H9 (cell line): ENCODE measurements around the gene TPPP2. TPM values are rescaled to one million over a fixed set of nuclear protein-coding genes. Genes with fewer than 3 reads are reported as not detected.

Experiments
- DNase-seq: peaks from one replicate; pipeline ENCODE4 v3.0.0-alpha.2; 2017
- H2AFZ ChIP-seq: one replicate; pipeline ENCODE4 v1.6.1; 2013; ENCODE audit warnings: mild to moderate bottlenecking, low read length, control low read depth, moderate library complexity
- H2AK5ac ChIP-seq: 2 replicates; pipeline ENCODE4 v1.6.1; 2013; ENCODE audit warnings: low read length, control low read depth, mixed read lengths; ENCODE audit not compliant: insufficient read length
- H2BK120ac ChIP-seq: one replicate; pipeline ENCODE4 v1.6.1; 2013; ENCODE audit warnings: low read depth, mild to moderate bottlenecking, low read length, control low read depth, inconsistent platforms; ENCODE audit not compliant: poor library complexity, severe bottlenecking
- H2BK12ac ChIP-seq: 2 replicates; pipeline ENCODE4 v1.6.1; 2013; ENCODE audit warnings: low read length, control low read depth, mixed read lengths, low read depth; ENCODE audit not compliant: insufficient read length
- H2BK15ac ChIP-seq: 2 replicates; pipeline ENCODE4 v1.6.1; 2013; ENCODE audit warnings: low read depth, low read length, control low read depth
- H2BK20ac ChIP-seq: one replicate; pipeline ENCODE4 v1.6.1; 2013; ENCODE audit warnings: low read depth, mild to moderate bottlenecking, low read length, control low read depth, inconsistent platforms; ENCODE audit not compliant: poor library complexity, severe bottlenecking
- H2BK5ac ChIP-seq: 2 replicates; pipeline ENCODE4 v1.6.1; 2013; ENCODE audit warnings: low read length, control low read depth, mixed read lengths; ENCODE audit not compliant: insufficient read length
- H3K14ac ChIP-seq: 2 replicates; pipeline ENCODE4 v1.6.1; 2013; ENCODE audit warnings: low read length, control low read depth; ENCODE audit not compliant: insufficient read depth
- H3K18ac ChIP-seq: 2 replicates; pipeline ENCODE4 v1.6.1; 2013; ENCODE audit warnings: low read depth, mild to moderate bottlenecking, mixed read lengths, low read length, control low read depth; ENCODE audit not compliant: insufficient read length
- H3K23ac ChIP-seq: 2 replicates; pipeline ENCODE4 v1.6.1; 2013; ENCODE audit warnings: low read length, control low read depth, mixed read lengths, low read depth; ENCODE audit not compliant: insufficient read length
- H3K23me2 ChIP-seq: 2 replicates; pipeline ENCODE4 v1.6.1; 2013; ENCODE audit warnings: low read depth, mild to moderate bottlenecking, mixed read lengths, low read length, control low read depth; ENCODE audit not compliant: insufficient read length, poor library complexity, severe bottlenecking
- H3K27ac ChIP-seq: 2 replicates; pipeline ENCODE4 v1.5.1; 2013; ENCODE audit warnings: low read length, control low read depth, mixed read lengths, low read depth; ENCODE audit not compliant: insufficient read length
- H3K27me3 ChIP-seq: 2 replicates; pipeline ENCODE4 v1.6.1; 2013; ENCODE audit warnings: low read length, control low read depth, inconsistent platforms; ENCODE audit not compliant: insufficient read depth
- H3K4ac ChIP-seq: 2 replicates; pipeline ENCODE4 v1.6.1; 2013; ENCODE audit warnings: low read depth, mild to moderate bottlenecking, control low read depth, inconsistent platforms, low read length, moderate library complexity
- H3K4me1 ChIP-seq: 2 replicates; pipeline ENCODE4 v1.6.1; 2013; ENCODE audit warnings: low read length, control low read depth, inconsistent platforms; ENCODE audit not compliant: insufficient read depth
- H3K4me2 ChIP-seq: 2 replicates; pipeline ENCODE4 v1.6.1; 2013; ENCODE audit warnings: low read length, control low read depth, mixed read lengths; ENCODE audit not compliant: insufficient read length, insufficient read depth
- H3K56ac ChIP-seq: 2 replicates; pipeline ENCODE4 v1.6.1; 2013; ENCODE audit warnings: low read depth, mild to moderate bottlenecking, mixed read lengths, low read length, control low read depth; ENCODE audit not compliant: insufficient read length
- H3K79me1 ChIP-seq: 2 replicates; pipeline ENCODE4 v1.6.1; 2013; ENCODE audit warnings: low read depth, mild to moderate bottlenecking, moderate library complexity, low read length, control low read depth, inconsistent platforms; ENCODE audit not compliant: insufficient read depth, poor library complexity, severe bottlenecking
- H3K79me2 ChIP-seq: 2 replicates; pipeline ENCODE4 v1.6.1; 2013; ENCODE audit warnings: low read length, control low read depth, inconsistent platforms; ENCODE audit not compliant: insufficient read depth
- H3K9ac ChIP-seq: 2 replicates; pipeline ENCODE4 v1.6.1; 2013; ENCODE audit warnings: low read length, control low read depth, mixed read lengths; ENCODE audit not compliant: insufficient read length; ENCODE audit errors: extremely low read depth
- H3K9me3 ChIP-seq: one replicate; pipeline ENCODE4 v1.6.1; 2013; ENCODE audit warnings: low read depth, low read length, inconsistent platforms; ENCODE audit not compliant: control insufficient read depth
- H3T11ph ChIP-seq: one replicate; pipeline ENCODE4 v1.6.1; 2013; ENCODE audit warnings: mild to moderate bottlenecking, low read length, control low read depth, inconsistent platforms
- H4K20me1 ChIP-seq: one replicate; pipeline ENCODE4 v1.6.1; 2013; ENCODE audit not compliant: control insufficient read depth, insufficient read length, insufficient read depth
- H4K5ac ChIP-seq: 2 replicates; pipeline ENCODE4 v1.6.1; 2013; ENCODE audit warnings: low read depth, mild to moderate bottlenecking, mixed read lengths, low read length, control low read depth; ENCODE audit not compliant: insufficient read length
- H4K8ac ChIP-seq: replicated peaks from 2 replicates; pipeline ENCODE4 v1.6.1; 2013; ENCODE audit warnings: low read length, control low read depth, mixed read lengths, low read depth; ENCODE audit not compliant: insufficient read length
- H4K91ac ChIP-seq: 2 replicates; pipeline ENCODE4 v1.6.1; 2013; ENCODE audit warnings: low read depth, mild to moderate bottlenecking, moderate library complexity, mixed read lengths, low read length, control low read depth; ENCODE audit not compliant: insufficient read length
- H3K27ac Mint-ChIP-seq, 3 experiments: 2 replicates in 2 of 3; 3 replicates in 1 of 3; pipeline ENCODE4 v1.8.0; 2020 to 2021; ENCODE audit warnings: mixed read lengths in 3 of 3, mild to moderate bottlenecking in 1 of 3, moderate library complexity in 1 of 3
- H3K27me3 Mint-ChIP-seq: 2 replicates; pipeline ENCODE4 v1.8.0; 2021; ENCODE audit warnings: low read depth, mild to moderate bottlenecking, moderate library complexity, mixed read lengths
- H3K36me3 Mint-ChIP-seq, 3 experiments: 2 replicates in 2 of 3; 3 replicates in 1 of 3; pipeline ENCODE4 v1.8.0; 2020 to 2021; ENCODE audit warnings: low read depth in 3 of 3, mixed read lengths in 3 of 3; ENCODE audit not compliant: insufficient read depth in 1 of 3
- H3K4me1 Mint-ChIP-seq, 2 experiments: 2 replicates each; pipeline ENCODE4 v1.8.0; 2020; ENCODE audit warnings: mixed read lengths in 2 of 2
- H3K4me3 Mint-ChIP-seq, 2 experiments: 2 replicates in 1 of 2; 3 replicates in 1 of 2; pipeline ENCODE4 v1.8.0; 2020 to 2021; ENCODE audit warnings: mild to moderate bottlenecking in 2 of 2, mixed read lengths in 2 of 2, moderate library complexity in 1 of 2
- H3K9me3 Mint-ChIP-seq, 2 experiments: 2 replicates in 1 of 2; 3 replicates in 1 of 2; pipeline ENCODE4 v1.8.0; 2020; ENCODE audit warnings: mild to moderate bottlenecking in 2 of 2, mixed read lengths in 2 of 2, moderate library complexity in 1 of 2
- WGBS: extraction: QIAGEN DNeasy Blood & Tissue Kit; methylation state at CpG from one replicate; pipeline ENCODE4 v1.1.7; 2013; ENCODE audit warnings: missing lambda C conversion rate, low lambda C conversion rate, mixed read lengths; ENCODE audit not compliant: insufficient read length; ENCODE audit errors: extremely low coverage; 5-methylcytosine and 5-hydroxymethylcytosine counted together
- total RNA-seq: library from RNA; stranded (reverse); gene quantifications from 2 replicates; pipeline ENCODE4 v1.2.1, GENCODE V29; 2021
- TF ChIP-seq, protein P1 (sequence below): fragments of 200-600 bp; sonication (generic); conservative IDR thresholded peaks from 3 replicates; pipeline ENCODE4 v1.8.0; 2021; ENCODE audit warnings: antibody characterized with exemption, mild to moderate bottlenecking

Gene TPPP2
- total RNA-seq, 1 experiment from 2014 or later: not detected

DNA sequence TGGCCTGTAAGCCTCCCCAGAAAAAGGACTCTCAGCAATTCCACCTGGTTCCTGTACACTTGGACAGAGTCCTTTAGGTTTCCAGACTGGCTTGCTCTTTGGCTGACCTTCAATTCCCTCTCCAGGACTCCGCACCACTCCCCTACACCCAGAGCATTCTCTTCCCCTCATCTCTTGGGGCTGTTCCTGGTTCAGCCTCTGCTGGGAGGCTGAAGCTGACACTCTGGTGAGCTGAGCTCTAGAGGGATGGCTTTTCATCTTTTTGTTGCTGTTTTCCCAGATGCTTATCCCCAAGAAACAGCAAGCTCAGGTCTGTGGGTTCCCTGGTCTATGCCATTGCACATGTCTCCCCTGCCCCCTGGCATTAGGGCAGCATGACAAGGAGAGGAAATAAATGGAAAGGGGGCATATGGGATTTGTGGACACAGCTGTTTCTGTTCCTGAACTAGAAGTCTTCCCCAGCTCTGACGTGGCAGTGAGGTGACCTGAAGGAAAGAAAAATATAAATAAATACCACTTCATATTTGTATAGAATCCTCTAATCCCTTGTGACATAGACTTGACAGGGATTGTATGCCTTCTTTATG lies 13.5 kb downstream of the TPPP2 start:
- TF ChIP-seq, protein P1, sequence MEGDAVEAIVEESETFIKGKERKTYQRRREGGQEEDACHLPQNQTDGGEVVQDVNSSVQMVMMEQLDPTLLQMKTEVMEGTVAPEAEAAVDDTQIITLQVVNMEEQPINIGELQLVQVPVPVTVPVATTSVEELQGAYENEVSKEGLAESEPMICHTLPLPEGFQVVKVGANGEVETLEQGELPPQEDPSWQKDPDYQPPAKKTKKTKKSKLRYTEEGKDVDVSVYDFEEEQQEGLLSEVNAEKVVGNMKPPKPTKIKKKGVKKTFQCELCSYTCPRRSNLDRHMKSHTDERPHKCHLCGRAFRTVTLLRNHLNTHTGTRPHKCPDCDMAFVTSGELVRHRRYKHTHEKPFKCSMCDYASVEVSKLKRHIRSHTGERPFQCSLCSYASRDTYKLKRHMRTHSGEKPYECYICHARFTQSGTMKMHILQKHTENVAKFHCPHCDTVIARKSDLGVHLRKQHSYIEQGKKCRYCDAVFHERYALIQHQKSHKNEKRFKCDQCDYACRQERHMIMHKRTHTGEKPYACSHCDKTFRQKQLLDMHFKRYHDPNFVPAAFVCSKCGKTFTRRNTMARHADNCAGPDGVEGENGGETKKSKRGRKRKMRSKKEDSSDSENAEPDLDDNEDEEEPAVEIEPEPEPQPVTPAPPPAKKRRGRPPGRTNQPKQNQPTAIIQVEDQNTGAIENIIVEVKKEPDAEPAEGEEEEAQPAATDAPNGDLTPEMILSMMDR: no peak
- no peaks in the 10 kb centered on the region for H4K20me1 ChIP-seq

More for the DNA sequence above, 13.5 kb downstream of the TPPP2 start:
- Histone ChIP-seq H2BK15ac (no peak overlapping the region), H3K23me2 (no peaks in the 10 kb centered on the region), H2BK12ac (no peak overlapping the region), H3K27me3 (no peaks in the 10 kb centered on the region), H3K9ac (no peak overlapping the region), H3K79me1 (no peaks in the 10 kb centered on the region), H2AFZ (no peak overlapping the region), H3K23ac (no peak overlapping the region), H3K4me1 (peaks cover 5% of the 10 kb centered on the region), H4K8ac (no peak overlapping the region), H4K5ac (no peak overlapping the region), H3T11ph (no peak overlapping the region), H2BK120ac (no peak overlapping the region), H2BK5ac (no peak overlapping the region), H2AK5ac (no peak overlapping the region), H2BK20ac (no peak overlapping the region), H3K14ac (no peak overlapping the region), H3K4ac (no peak overlapping the region), H3K56ac (no peak overlapping the region), H3K79me2 (no peaks in the 10 kb centered on the region), H3K27ac (no peak overlapping the region), H3K18ac (no peak overlapping the region), H4K91ac (no peak overlapping the region), H3K9me3 (no peaks in the 10 kb centered on the region), H3K4me2 (no peak overlapping the region)
- Mint-ChIP-seq H3K27me3 (peaks cover 27% of the 10 kb centered on the region), H3K9me3 (no peaks in the 10 kb centered on the region), H3K27ac (peak overlapping the region in 1 of 3 experiments; percentile 36; a peak in 1 of 7 replicates), H3K4me3 (no peak overlapping the region), H3K36me3 (no peaks in the 10 kb centered on the region), H3K4me1 (peaks cover 22 to 23% of the 10 kb centered on the region in 2 experiments)
- no CpG with 5 or more reads among the region's 2 CpGs for WGBS
- no peak for DNase-seq
